KBM-7 (cell line): Measurements from ENCODE around the gene STAB2.

Experiments
- DNase-seq: peaks from one replicate; pipeline ENCODE4 v3.0.0-alpha.2; 2015
- in situ Hi-C: fragments of 300-500 bp; cut with MboI; formaldehyde crosslinking; loops from 2 replicates; pipeline ENCODE4 v1.14.3; 2020; ENCODE audit warnings: low sequenced_read_pairs, low pct_unique_long_range_greater_than_20kb, mixed read lengths

STAB2 gene

GRCh38 chr12:103727638-103728037, 140.6 kb downstream of the STAB2 start:
- DNase-seq = no peak
- in situ Hi-C loops = no loop called here

- no peak for DNase-seq
- in situ Hi-C loops = no loop called here
Observed at GRCh38 chr12:103728323-103728722, 141.2 kb downstream of the STAB2 start.

- no peak for DNase-seq
- in situ Hi-C loops = no loop called here
Observed at GRCh38 chr12:103729499-103729898, 142.4 kb downstream of the STAB2 start.

- in situ Hi-C loops = no loop called here
- no peak for DNase-seq
Observed at GRCh38 chr12:103731539-103731938, 144.5 kb downstream of the STAB2 start.

GRCh38 chr12:103734863-103735262, 147.8 kb downstream of the STAB2 start:
- in situ Hi-C loops = no loop called here
- DNase-seq = no peak

GRCh38 chr12:103735291-103735690, 148.2 kb downstream of the STAB2 start:
- in situ Hi-C loops = no loop called here
- DNase-seq = no peak

GRCh38 chr12:103736572-103736971, 149.5 kb downstream of the STAB2 start:
- no peak for DNase-seq
- in situ Hi-C loops = no loop called here

GRCh38 chr12:103737881-103738280, 150.8 kb downstream of the STAB2 start:
- no peak for DNase-seq
- in situ Hi-C loops = no loop called here

- DNase-seq = no peak
- in situ Hi-C loops = no loop called here
Observed at GRCh38 chr12:103742349-103742932, 155.4 kb downstream of the STAB2 start.

- no peak for DNase-seq
- in situ Hi-C loops = no loop called here
Observed at GRCh38 chr12:103743788-103744187, 156.7 kb downstream of the STAB2 start.

- in situ Hi-C loops = no loop called here
- no peak for DNase-seq
Observed at GRCh38 chr12:103745962-103746361, 158.9 kb downstream of the STAB2 start.

GRCh38 chr12:103748002-103748401, 160.9 kb downstream of the STAB2 start:
- in situ Hi-C loops = no loop called here

GRCh38 chr12:103748875-103749274, 161.8 kb downstream of the STAB2 start:
- in situ Hi-C loops = no loop called here
- no peak for DNase-seq

More at GRCh38 chr12:103748002-103748401, 160.9 kb downstream of the STAB2 start:
- no peak for DNase-seq

GRCh38 chr12:103751171-103751570, 164.1 kb downstream of the STAB2 start:
- peak; percentile 6 for DNase-seq
- in situ Hi-C loops = no loop called here

- in situ Hi-C loops = no loop called here
Observed at GRCh38 chr12:103751600-103751999, 164.5 kb downstream of the STAB2 start.

GRCh38 chr12:103755425-103755824, 168.4 kb downstream of the STAB2 start:
- in situ Hi-C loops = no loop called here
- DNase-seq = no peak

More at GRCh38 chr12:103751600-103751999, 164.5 kb downstream of the STAB2 start:
- no peak for DNase-seq

GRCh38 chr12:103756443-103756842, 169.4 kb downstream of the STAB2 start:
- in situ Hi-C loops = no loop called here
- DNase-seq = no peak

- DNase-seq = no peak
- in situ Hi-C loops = no loop called here
Observed at GRCh38 chr12:103757248-103757647, 170.2 kb downstream of the STAB2 start.

- no peak for DNase-seq
- in situ Hi-C loops = no loop called here
Observed at GRCh38 chr12:103758310-103759089, 171.4 kb downstream of the STAB2 start.

- in situ Hi-C loops = no loop called here
- DNase-seq = no peak
Observed at GRCh38 chr12:103762473-103762872, 175.4 kb downstream of the STAB2 start.

- in situ Hi-C loops = no loop called here
- no peak for DNase-seq
Observed at GRCh38 chr12:103765322-103765721, 178.2 kb downstream of the STAB2 start.
